NCI-H2196 (cell line): ENCODE results near the gene ATXN7L1.
"Not testable (repeated sequence)": the region's sequence is repeated elsewhere in the genome, so short reads cannot be mapped to it uniquely, and the experiment has no call there.

Experiments used
- DNase-seq: peaks from one replicate; lab custom pipeline; 2025; ENCODE audit not compliant: unreplicated experiment; lab: John Stamatoyannopoulos, UW

Gene ATXN7L1

GRCh38 chr7:105890290-105890997 lies 14.0 kb upstream of the ATXN7L1 start:
- no peak for DNase-seq

- DNase-seq = peak; percentile 15
Measured at GRCh38 chr7:105887569-105888189, 11.3 kb upstream of the ATXN7L1 start.

- no peak for DNase-seq
Measured at GRCh38 chr7:105886776-105887175, 10.4 kb upstream of the ATXN7L1 start.

- DNase-seq = peak; percentile 37
Measured at GRCh38 chr7:105885387-105886111, 9.2 kb upstream of the ATXN7L1 start.

GRCh38 chr7:105883179-105883578 lies 6.8 kb upstream of the ATXN7L1 start:
- DNase-seq = not testable (repeated sequence)

- no peak for DNase-seq
Measured at GRCh38 chr7:105881439-105881838, 5.0 kb upstream of the ATXN7L1 start.

- DNase-seq = no peak
Measured at GRCh38 chr7:105880571-105881330, 4.4 kb upstream of the ATXN7L1 start.

- DNase-seq = no peak
Measured at GRCh38 chr7:105879782-105880181, 3.4 kb upstream of the ATXN7L1 start.

GRCh38 chr7:105878746-105879605 lies 2.6 kb upstream of the ATXN7L1 start:
- DNase-seq = no peak

- DNase-seq = no peak
Measured at GRCh38 chr7:105877736-105878135, 1.3 kb upstream of the ATXN7L1 start.

GRCh38 chr7:105876964-105877601 lies 684 bp upstream of the ATXN7L1 start:
- peak; percentile 45 for DNase-seq

- DNase-seq = no peak
Measured at GRCh38 chr7:105875505-105875904, 894 bp downstream of the ATXN7L1 start.

GRCh38 chr7:105874055-105874454 lies 2.3 kb downstream of the ATXN7L1 start:
- no peak for DNase-seq

- DNase-seq = no peak
Measured at GRCh38 chr7:105872491-105872890, 3.9 kb downstream of the ATXN7L1 start.

GRCh38 chr7:105871142-105871541 lies 5.3 kb downstream of the ATXN7L1 start:
- no peak for DNase-seq

GRCh38 chr7:105866102-105866801 lies 10.1 kb downstream of the ATXN7L1 start:
- peak; percentile 46 for DNase-seq

GRCh38 chr7:105863876-105864275 lies 12.5 kb downstream of the ATXN7L1 start:
- no peak for DNase-seq

- DNase-seq = no peak
Measured at GRCh38 chr7:105862770-105863169, 13.6 kb downstream of the ATXN7L1 start.

- no peak for DNase-seq
Measured at GRCh38 chr7:105862276-105862675, 14.1 kb downstream of the ATXN7L1 start.
